Body of pancreas (tissue), 4 donors: ENCODE measurements around the gene IL1F10. TPM values are rescaled to one million over a fixed set of nuclear protein-coding genes. Genes with fewer than 3 reads are reported as not detected.
A peak's percentile ranks its signal among the peaks of the same experiment; 100 is the strongest.

Experiments used
- ATAC-seq: fragments of 150-250 bp; one replicate; pipeline ENCODE4 v1.9.1; 2016
- DNase-seq, 4 donors: peaks; one replicate each; pipeline ENCODE4 v3.0.0-alpha.2; 2019
- H3K27ac ChIP-seq, 4 donors: fragments of 200-600 bp; sonication (generic); 1 replicate in 3 of 4; 2 replicates in 1 of 4; pipeline versions ENCODE4 v1.5.1 to v1.6.1; 2016 to 2019; ENCODE audit warnings: mild to moderate bottlenecking in 1 of 4, mixed read lengths in 1 of 4, moderate library complexity in 1 of 4
- H3K27me3 ChIP-seq, 2 donors: fragments of 200-600 bp; sonication (generic); one replicate each; pipeline ENCODE4 v1.6.0; 2016; ENCODE audit warnings: mild to moderate bottlenecking in 1 of 2
- H3K36me3 ChIP-seq, 2 donors: fragments of 200-600 bp; sonication (generic); replicated peaks in 1 of 2; 2 replicates each; pipeline ENCODE4 v1.5.1; 2016; ENCODE audit warnings: low read depth in 2 of 2; ENCODE audit not compliant: insufficient read depth in 1 of 2
- H3K4me1 ChIP-seq: fragments of 200-600 bp; sonication (generic); one replicate; pipeline ENCODE4 v1.6.0; 2016
- H3K4me3 ChIP-seq, 2 donors: fragments of 200-600 bp; sonication (generic); 1 replicate in 1 of 2; 2 replicates in 1 of 2; pipeline ENCODE4 v1.5.1; 2016 to 2019
- H3K9me3 ChIP-seq, 3 donors: fragments of 200-600 bp; sonication (generic); 1 replicate in 2 of 3; 2 replicates in 1 of 3; pipeline ENCODE4 v1.5.1; 2016
- CTCF ChIP-seq, 7 experiments: fragments of 450-650 bp in 4 of 7; fragments of 200-600 bp in 3 of 7; sonication (generic) in 3 of 7; IDR thresholded peaks; one replicate each; pipeline ENCODE4 v1.5.1; 2016 to 2019; ENCODE audit warnings: antibody characterized with exemption in 7 of 7
- POLR2A ChIP-seq, 3 donors: fragments of 450-650 bp; IDR thresholded peaks; one replicate each; pipeline ENCODE4 v1.6.1; 2016; ENCODE audit warnings: antibody characterized with exemption in 3 of 3, mild to moderate bottlenecking in 2 of 3
- WGBS, 2 donors: methylation state at CpG; one replicate each; pipeline ENCODE4 v1.1.5; 2017; 5-methylcytosine and 5-hydroxymethylcytosine counted together
- intact Hi-C: fragments of 100-400 bp; cut with DNase I; formaldehyde crosslinking; loops from one replicate; pipeline ENCODE4 v1.15.1; 2023
- total RNA-seq, 2 donors: library from RNA; depleted of rRNA; stranded (reverse); fragments of >200 nt; gene quantifications; one replicate each; pipeline ENCODE4 v1.1.0, GENCODE V29; 2016

IL1F10 gene
- total RNA-seq, 2 donors from 2014 or later, result not detected

GRCh38 chr2:113038291-113038690, 29.5 kb upstream of the IL1F10 start:
- Histone ChIP-seq H3K27me3 (no peaks in the 10 kb centered on the region), H3K27ac (no peak overlapping the region), H3K4me1 (peaks cover 21% of the 10 kb centered on the region), H3K36me3 (no peaks in the 10 kb centered on the region), H3K9me3 (no peaks in the 10 kb centered on the region), H3K4me3 (no peak overlapping the region)
- DNase-seq (no peak), ATAC-seq (no peak)
- intact Hi-C loops, result no loop called here
- 77 to 97% methylated on average over 3 of the region's 3 CpGs for WGBS, 2 donors
- TF ChIP-seq CTCF (IDR thresholded peaks at IDR 0.05) (no peak), POLR2A (IDR thresholded peaks at IDR 0.05) (no peak)

DNA sequence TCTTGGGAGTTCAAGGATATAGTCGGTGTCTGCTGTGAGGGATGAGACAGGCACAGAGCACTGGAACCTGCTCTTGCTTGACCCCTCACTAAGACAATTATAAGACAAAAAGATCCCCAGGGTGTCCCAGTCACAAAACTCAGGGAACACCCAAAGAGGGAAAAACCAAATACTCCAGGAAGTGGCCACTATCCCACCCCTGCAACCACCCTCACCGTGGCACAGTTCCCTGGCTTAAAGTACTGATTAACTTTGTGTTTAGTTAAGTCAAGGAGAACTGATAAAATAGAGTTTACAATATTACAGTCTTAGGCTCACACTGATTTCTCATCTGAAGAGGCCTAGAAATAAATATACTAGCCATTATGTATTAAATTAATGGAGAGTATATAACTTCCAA, 28.6 kb upstream of the IL1F10 start:
- H3K4me1 ChIP-seq, result peaks cover 21% of the 10 kb centered on the region
- no peak overlapping the region for H3K4me3 ChIP-seq
- ATAC-seq (peak; percentile 71), DNase-seq (peak; percentile 25 to 63 (median 50))
- H3K9me3 ChIP-seq, result no peaks in the 10 kb centered on the region
- peak overlapping the region in 2 of 4 donors; percentile 5 to 18 for H3K27ac ChIP-seq
- intact Hi-C loops, result no loop called here
- TF ChIP-seq POLR2A (IDR thresholded peaks at IDR 0.05), result no peak
- no peak for TF ChIP-seq CTCF (IDR thresholded peaks at IDR 0.05)
- no peaks in the 10 kb centered on the region for H3K27me3 ChIP-seq
- 28 to 54% methylated on average over 2 of the region's 2 CpGs for WGBS, 2 donors
- H3K36me3 ChIP-seq, result no peaks in the 10 kb centered on the region

- peaks cover 21% of the 10 kb centered on the region for H3K4me1 ChIP-seq
- no peaks in the 10 kb centered on the region for H3K36me3 ChIP-seq
- ATAC-seq (no peak), DNase-seq (no peak)
- no peaks in the 10 kb centered on the region for H3K9me3 ChIP-seq
- H3K27me3 ChIP-seq, result no peaks in the 10 kb centered on the region
- no peak overlapping the region for H3K4me3 ChIP-seq
- H3K27ac ChIP-seq, result peak overlapping the region in 2 of 4 donors; percentile 5 to 18
- TF ChIP-seq CTCF (IDR thresholded peaks at IDR 0.05) (no peak), POLR2A (IDR thresholded peaks at IDR 0.05) (no peak)
- WGBS, 2 donors, result 44% methylated on average over 5 of the region's 5 CpGs
- intact Hi-C loops, result no loop called here
Observed at GRCh38 chr2:113039719-113040118, 28.1 kb upstream of the IL1F10 start.

- Histone ChIP-seq H3K9me3 (no peaks in the 10 kb centered on the region), H3K4me1 (peaks cover 21% of the 10 kb centered on the region), H3K4me3 (no peak overlapping the region), H3K27ac (no peak overlapping the region), H3K36me3 (no peaks in the 10 kb centered on the region), H3K27me3 (no peaks in the 10 kb centered on the region)
- 85% methylated on average over 5 of the region's 5 CpGs for WGBS, 2 donors
- intact Hi-C loops, result no loop called here
- TF ChIP-seq CTCF (IDR thresholded peaks at IDR 0.05), result no peak
- TF ChIP-seq POLR2A (IDR thresholded peaks at IDR 0.05), result no peak
- DNase-seq (no peak), ATAC-seq (no peak)
Observed at GRCh38 chr2:113041871-113042270, 25.9 kb upstream of the IL1F10 start.

GRCh38 chr2:113046465-113046864, 21.3 kb upstream of the IL1F10 start:
- no peak for TF ChIP-seq POLR2A (IDR thresholded peaks at IDR 0.05)
- no peak for TF ChIP-seq CTCF (IDR thresholded peaks at IDR 0.05)
- no peak overlapping the region for H3K27ac ChIP-seq
- ATAC-seq (no peak), DNase-seq (no peak)
- 83% methylated on average over 5 of the region's 5 CpGs for WGBS, 2 donors
- no peaks in the 10 kb centered on the region for H3K27me3 ChIP-seq
- H3K4me3 ChIP-seq, result no peak overlapping the region
- intact Hi-C loops, result no loop called here
- no peaks in the 10 kb centered on the region for H3K36me3 ChIP-seq
- H3K9me3 ChIP-seq, result no peaks in the 10 kb centered on the region
- no peaks in the 10 kb centered on the region for H3K4me1 ChIP-seq
